ENCODE measurements around the gene TNN.

- TF ChIP-seq CTCF (conservative IDR thresholded peaks at IDR 0.05; ENCODE audit: low read depth, low read length) (no peak), EZH2 (IDR thresholded peaks at IDR 0.05; ENCODE audit: low read length, unreplicated experiment) (no peak), EZH2phosphoT487 (IDR thresholded peaks at IDR 0.05; ENCODE audit: borderline replicate concordance, low read length) (no peak)
These were observed 118.3 kb downstream of the TNN start for GRCh38 chr1:175185903-175186302.
